Endometrial microvascular endothelial cells (primary cell): Measurements from ENCODE around the gene SETD6. TPM values are rescaled to one million over a fixed set of nuclear protein-coding genes. Genes with fewer than 3 reads are reported as not detected.

Experiments used
- in situ Hi-C: cut with HindIII; loops from 2 replicates; pipeline ENCODE4 v1.10.0; 2017; ENCODE audit warnings: low sequenced_read_pairs, low pct_unique_long_range_greater_than_20kb; ENCODE audit errors: inconsistent ontology term
- total RNA-seq: library from RNA; depleted of rRNA; stranded (reverse); fragments of >200 nt; gene quantifications from one replicate; pipeline ENCODE4 v1.2.3, GENCODE V29; 2015; ENCODE audit errors: inconsistent ontology term

SETD6 gene, protein sequence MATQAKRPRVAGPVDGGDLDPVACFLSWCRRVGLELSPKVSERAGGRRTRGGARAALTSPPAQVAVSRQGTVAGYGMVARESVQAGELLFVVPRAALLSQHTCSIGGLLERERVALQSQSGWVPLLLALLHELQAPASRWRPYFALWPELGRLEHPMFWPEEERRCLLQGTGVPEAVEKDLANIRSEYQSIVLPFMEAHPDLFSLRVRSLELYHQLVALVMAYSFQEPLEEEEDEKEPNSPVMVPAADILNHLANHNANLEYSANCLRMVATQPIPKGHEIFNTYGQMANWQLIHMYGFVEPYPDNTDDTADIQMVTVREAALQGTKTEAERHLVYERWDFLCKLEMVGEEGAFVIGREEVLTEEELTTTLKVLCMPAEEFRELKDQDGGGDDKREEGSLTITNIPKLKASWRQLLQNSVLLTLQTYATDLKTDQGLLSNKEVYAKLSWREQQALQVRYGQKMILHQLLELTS
- total RNA-seq, result 11.2 TPM

DNA sequence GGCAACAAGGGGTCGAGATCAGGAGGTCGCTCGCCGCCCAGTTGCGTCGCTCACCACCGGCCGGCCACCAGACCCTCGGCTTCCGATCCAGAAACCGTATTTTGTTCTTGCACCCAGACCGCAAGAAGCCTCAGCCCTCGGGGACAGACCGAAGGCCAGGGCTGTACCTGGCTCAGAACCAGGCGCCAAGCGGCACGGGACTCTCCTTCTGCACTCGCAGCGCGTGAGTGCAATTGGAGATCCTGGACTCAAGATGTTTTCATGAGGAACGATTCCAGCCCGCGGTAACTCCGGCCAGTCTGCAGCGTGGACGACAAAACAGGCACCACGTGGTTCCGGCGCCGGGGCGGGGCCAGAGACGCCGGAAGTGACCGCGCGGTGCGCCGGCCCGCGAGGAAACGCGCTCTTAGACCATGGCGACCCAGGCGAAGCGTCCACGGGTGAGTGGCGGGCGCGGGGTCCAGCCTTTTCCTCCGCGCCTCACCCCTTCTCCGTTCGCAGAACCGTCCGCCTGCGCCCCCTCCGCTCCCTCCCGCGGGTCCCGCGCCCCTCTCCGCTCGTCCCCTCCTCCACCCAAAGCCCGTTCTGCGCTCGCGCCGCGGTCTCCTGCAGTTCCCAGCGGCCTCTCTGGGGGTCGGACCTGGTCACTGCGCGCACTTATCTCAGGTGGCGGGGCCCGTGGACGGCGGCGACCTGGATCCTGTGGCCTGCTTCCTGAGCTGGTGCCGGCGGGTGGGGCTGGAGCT lies at the start of gene SETD6:
Gene SETD6 (plus strand): TSS at position 393 of the 746 bp plus-strand sequence. CDS start 21 bp downstream, at position 414.
- in situ Hi-C loops, result no loop called here

GRCh38 chr16:58465817-58466216 lies 49.5 kb upstream of the SETD6 start:
- in situ Hi-C loops, result loop anchor here (25.0 kb wide), 1 partner anchor 129 kb away; no protein-coding TSS in a partner anchor

- in situ Hi-C loops, result loop anchor here (25.0 kb wide), 1 partner anchor 129 kb away; no protein-coding TSS in a partner anchor
Measured at GRCh38 chr16:58466396-58466795, 48.9 kb upstream of the SETD6 start.

GRCh38 chr16:58467905-58468304 lies 47.4 kb upstream of the SETD6 start:
- in situ Hi-C loops, result loop anchor here (25.0 kb wide), 1 partner anchor 131 kb away; no protein-coding TSS in a partner anchor

DNA sequence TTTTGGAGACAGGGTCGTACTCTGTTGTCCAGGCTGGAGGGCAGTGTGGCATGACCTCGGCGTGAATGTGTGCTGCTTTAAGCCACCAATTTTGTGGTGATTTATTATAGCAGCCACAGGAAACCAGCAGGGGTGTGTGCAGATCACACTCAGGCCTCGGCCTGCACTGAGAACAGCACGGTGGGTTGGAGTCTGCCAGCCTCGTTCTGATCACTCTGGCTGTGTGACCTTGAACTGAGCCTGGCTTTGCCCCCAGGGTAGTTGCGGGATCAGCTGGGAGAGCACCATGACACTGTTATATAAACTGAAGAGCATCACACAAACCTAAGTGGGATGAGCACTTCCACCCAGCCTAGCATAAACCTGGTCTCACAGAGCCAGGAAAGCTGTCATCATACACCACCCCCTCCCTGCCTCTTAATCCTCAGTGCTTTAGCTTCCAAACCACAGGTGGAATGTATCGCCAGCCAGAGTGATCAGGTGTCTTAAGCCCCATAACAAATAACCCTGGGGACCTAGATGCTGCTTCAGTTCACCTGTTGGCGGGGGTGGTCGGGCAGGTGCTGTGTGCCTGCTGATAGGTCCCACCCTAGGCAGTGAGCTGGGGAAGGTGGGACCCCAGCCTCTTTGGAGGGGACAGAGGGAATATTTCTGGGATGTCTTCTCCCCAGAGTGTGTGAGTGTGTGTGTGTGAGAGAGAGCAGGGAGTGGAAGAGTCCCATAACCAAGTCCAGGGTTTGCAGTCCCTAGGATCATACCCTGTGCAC lies 43.9 kb upstream of the SETD6 start:
- in situ Hi-C loops, result loop anchor here (25.0 kb wide), 1 partner anchor 134 kb away; no protein-coding TSS in a partner anchor

- in situ Hi-C loops, result loop anchor here (25.0 kb wide), 1 partner anchor 135 kb away; no protein-coding TSS in a partner anchor
Measured at GRCh38 chr16:58472266-58472665, 43.1 kb upstream of the SETD6 start.

- in situ Hi-C loops, result loop anchor here (25.0 kb wide), 1 partner anchor 136 kb away; no protein-coding TSS in a partner anchor
Measured at GRCh38 chr16:58472827-58473226, 42.5 kb upstream of the SETD6 start.

DNA sequence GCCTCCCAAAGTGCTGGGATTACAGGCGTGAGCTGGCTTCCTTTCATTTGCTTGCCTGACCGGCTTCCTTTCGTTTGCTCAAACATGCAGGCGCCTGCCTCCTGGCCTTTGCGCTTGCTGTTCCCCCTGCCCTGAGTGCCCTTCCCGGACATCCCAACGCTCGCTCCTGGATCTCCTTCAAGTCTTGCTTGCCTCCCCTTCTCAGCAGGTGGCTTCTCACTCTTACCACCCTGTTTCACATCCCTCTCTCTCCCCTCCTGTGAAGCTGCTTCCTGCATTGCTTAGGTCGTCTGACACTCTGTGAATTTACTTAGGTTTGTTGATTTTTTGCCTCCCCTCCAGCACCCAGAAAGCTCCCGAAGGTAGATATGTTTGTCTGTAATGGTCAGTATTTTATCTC lies 41.0 kb upstream of the SETD6 start:
- in situ Hi-C loops, result loop anchor here (25.0 kb wide), 1 partner anchor 137 kb away; no protein-coding TSS in a partner anchor

DNA sequence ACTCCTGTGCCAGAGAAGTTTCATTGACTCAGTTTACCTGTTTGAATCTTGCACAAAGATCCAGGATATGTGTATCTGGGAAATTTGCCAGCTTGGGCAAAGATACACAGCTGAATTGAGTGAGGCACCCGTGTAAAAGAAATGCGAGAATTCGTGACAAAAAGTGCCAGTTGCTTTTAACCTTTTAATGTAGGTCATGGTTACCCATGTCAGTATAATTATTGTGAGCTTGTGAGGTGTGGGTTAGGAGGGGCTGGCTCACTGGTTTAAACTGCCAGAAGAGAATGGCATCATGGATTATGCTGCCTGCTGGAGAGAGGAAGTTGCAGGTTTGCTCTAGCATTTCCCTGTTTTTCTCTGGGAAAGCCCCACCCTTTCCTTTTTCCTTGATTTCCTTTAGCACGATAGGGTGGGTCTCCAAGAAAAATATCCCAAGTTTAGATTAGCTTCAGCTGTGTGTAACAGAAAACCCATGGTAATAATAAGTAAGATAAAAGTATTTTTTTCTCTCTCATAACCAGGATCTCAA lies 40.2 kb upstream of the SETD6 start:
- in situ Hi-C loops, result no loop called here

DNA sequence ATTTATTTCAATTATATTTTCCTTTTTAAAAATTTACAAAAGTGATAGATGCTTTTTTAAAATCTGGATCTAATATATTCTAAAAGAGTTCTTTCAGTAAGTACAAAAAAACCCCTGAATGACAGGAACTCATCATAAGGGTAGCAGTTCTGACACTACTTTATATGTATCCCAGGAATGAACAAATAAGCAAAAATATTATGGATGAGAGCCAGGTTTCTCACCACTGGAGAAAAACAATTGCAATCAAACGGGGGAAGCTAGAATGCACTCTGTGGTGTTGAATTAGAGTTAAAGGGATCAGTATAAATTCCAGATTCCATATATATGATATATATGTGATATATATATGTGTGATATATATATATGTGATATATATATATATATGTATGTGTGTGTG lies 38.5 kb upstream of the SETD6 start:
- in situ Hi-C loops, result no loop called here

- in situ Hi-C loops, result no loop called here
Measured at GRCh38 chr16:58478427-58478826, 36.9 kb upstream of the SETD6 start.

DNA sequence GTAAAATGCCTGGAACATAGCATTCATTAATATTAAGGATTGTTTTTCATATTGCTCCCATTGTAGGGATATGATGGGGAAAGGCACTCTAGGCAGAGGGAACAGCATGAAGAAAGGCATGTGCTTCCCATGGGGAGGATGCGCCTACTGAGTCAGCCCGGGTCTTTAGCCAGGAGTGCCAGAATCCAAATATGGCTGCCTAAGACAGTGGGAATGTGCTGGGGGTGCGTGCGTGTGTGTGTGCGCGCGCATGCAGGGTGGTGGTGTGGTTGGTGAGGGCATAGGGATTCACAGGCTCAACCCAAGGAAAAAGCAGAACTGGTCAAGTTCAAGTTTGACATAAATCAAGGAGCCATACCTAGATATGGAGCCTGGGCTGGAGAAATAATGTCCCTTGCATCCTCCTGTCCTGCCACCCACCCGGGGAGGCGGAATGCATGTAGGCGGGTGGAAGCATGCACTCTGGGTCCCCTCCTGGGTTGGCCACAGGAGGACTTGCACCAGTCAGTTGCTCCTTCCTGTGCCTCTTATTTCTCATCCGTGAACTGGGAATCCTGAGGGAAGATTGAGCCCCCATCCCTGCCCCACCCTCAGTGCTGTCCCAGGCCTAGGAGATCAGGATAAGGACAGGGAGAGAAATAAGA lies 34.0 kb upstream of the SETD6 start:
- in situ Hi-C loops, result no loop called here

DNA sequence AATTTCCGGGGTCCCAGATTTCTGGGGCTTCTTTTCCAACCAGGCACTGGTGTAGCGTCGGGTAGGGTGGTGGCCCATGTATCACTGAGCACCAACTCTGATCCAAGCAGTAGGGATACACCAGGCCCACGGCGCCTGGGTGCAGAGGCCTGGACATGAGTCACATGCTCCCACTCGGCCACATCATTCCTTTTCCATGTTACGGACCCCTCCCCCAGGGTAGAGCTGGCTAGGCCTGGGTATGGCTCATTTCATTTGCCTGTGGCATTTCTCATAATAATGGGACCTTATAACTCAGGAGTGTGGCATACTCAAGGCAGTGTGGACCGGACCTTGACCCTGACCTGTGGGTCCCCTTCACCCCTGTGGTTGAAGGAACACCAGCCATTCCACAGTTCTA lies 33.4 kb upstream of the SETD6 start:
- in situ Hi-C loops, result no loop called here

GRCh38 chr16:58485184-58485887 lies 30.0 kb upstream of the SETD6 start:
- in situ Hi-C loops, result no loop called here

DNA sequence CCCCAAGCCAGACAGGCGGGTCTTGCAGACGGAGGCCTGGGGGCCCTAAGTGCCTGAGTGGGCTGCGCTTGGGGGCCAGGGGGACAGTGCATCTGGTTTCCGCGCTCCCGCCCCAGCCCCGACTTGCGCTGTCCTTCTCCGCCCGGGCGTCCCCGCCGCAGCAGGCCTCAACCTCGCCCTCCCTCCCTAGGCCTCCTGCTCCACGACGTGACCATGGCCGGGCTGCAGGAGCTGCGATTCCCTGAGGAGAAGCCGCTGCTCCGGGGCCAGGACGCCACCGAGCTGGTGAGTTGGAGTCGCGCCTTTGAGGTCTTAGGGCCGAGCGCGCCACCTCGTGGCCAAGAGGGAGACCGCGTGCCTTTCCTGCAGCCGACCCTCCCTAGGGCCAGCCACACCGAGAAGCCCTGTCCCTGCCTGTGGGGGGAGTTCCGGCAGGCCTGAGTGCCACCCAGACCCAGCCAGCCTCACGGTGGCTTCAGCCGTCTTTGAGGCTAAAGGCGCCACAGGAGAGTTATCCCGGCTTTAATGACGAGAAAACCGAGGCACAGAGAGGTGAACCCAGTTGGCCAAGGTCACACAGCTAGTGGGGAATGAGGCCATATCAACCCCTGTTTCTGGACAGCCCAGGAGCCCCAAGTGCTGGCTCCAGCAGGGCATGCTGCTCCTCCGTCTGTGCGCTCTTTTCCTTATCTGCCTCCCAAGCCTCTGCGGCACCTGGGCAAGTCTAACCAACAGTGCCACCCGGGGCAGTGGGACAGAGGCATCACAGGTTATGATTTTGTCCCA lies 27.6 kb upstream of the SETD6 start:
- in situ Hi-C loops, result no loop called here

GRCh38 chr16:58488531-58488930 lies 26.8 kb upstream of the SETD6 start:
- in situ Hi-C loops, result no loop called here

- in situ Hi-C loops, result no loop called here
Measured at GRCh38 chr16:58490065-58490464, 25.3 kb upstream of the SETD6 start.
